Transverse colon (tissue), 4 donors: Measurements from ENCODE around the gene ZNF335. TPM values are rescaled to one million over a fixed set of nuclear protein-coding genes. Genes with fewer than 3 reads are reported as not detected.

Experiments used
- DNase-seq: peaks from one replicate; pipeline ENCODE4 v3.0.0-alpha.2; 2019
- H3K27ac ChIP-seq, 4 donors: fragments of 200-600 bp; sonication (generic); 2 replicates each; pipeline ENCODE4 v1.5.1; 2016 to 2018; ENCODE audit warnings: inconsistent platforms in 4 of 4
- H3K27me3 ChIP-seq: fragments of 200-600 bp; sonication (generic); 2 replicates; pipeline ENCODE4 v1.5.1; 2017; ENCODE audit warnings: inconsistent platforms
- H3K36me3 ChIP-seq, 4 donors: fragments of 200-600 bp; sonication (generic); 2 replicates each; pipeline ENCODE4 v1.5.1; 2017 to 2019; ENCODE audit warnings: inconsistent platforms in 4 of 4
- H3K4me1 ChIP-seq, 4 donors: fragments of 200-600 bp; sonication (generic); 2 replicates each; pipeline ENCODE4 v1.5.1; 2017 to 2020; ENCODE audit warnings: inconsistent platforms in 4 of 4
- H3K4me3 ChIP-seq, 4 donors: fragments of 200-600 bp; sonication (generic); 1 replicate in 1 of 4; 2 replicates in 3 of 4; pipeline versions ENCODE4 v1.5.1 to v1.6.1; 2017 to 2019; ENCODE audit warnings: inconsistent platforms in 4 of 4
- H3K9me3 ChIP-seq, 2 donors: fragments of 200-600 bp; sonication (generic); 2 replicates each; pipeline ENCODE4 v1.5.1; 2017 to 2019; ENCODE audit warnings: inconsistent platforms in 2 of 2
- CTCF ChIP-seq, 5 experiments: fragments of 200-600 bp in 3 of 5; fragments of 450-650 bp in 2 of 5; sonication (generic) in 3 of 5; IDR thresholded peaks; 1 replicate in 2 of 5; 2 replicates in 3 of 5; pipeline ENCODE4 v1.5.1; 2016 to 2017; ENCODE audit warnings: antibody characterized with exemption in 5 of 5, inconsistent platforms in 3 of 5, mild to moderate bottlenecking in 2 of 5, moderate library complexity in 1 of 5
- EP300 ChIP-seq: sonication (generic); formaldehyde crosslinking; IDR thresholded peaks from one replicate; pipeline ENCODE4 v1.6.1; 2017; ENCODE audit warnings: antibody characterized with exemption, low read depth
- POLR2A ChIP-seq: fragments of 450-650 bp; IDR thresholded peaks from one replicate; pipeline ENCODE4 v1.6.1; 2016; ENCODE audit warnings: antibody characterized with exemption, mild to moderate bottlenecking, moderate library complexity
- POLR2AphosphoS5 ChIP-seq, 3 donors: sonication (generic); formaldehyde crosslinking; IDR thresholded peaks; one replicate each; pipeline ENCODE4 v1.6.1; 2016; ENCODE audit warnings: antibody characterized with exemption in 3 of 3
- WGBS, 2 donors: methylation state at CpG; one replicate each; pipeline ENCODE4 v1.1.5; 2018; ENCODE audit warnings: low coverage in 1 of 2; 5-methylcytosine and 5-hydroxymethylcytosine counted together
- in situ Hi-C, 4 donors: fragments of 200-750 bp; cut with MboI; loops; one replicate each; pipeline versions ENCODE4 v1.15.0 to v1.15.1; 2017; ENCODE audit warnings: low sequenced_read_pairs in 3 of 4, low pct_ligation_motif_present in 1 of 4, low pct_unique_long_range_greater_than_20kb in 1 of 4
- intact Hi-C: fragments of 100-400 bp; cut with DNase I; formaldehyde crosslinking; loops from one replicate; pipeline ENCODE4 v1.15.1; 2023; ENCODE audit warnings: low total_unique reads
- total RNA-seq, 4 donors: library from RNA; depleted of rRNA; stranded (reverse); fragments of >200 nt; gene quantifications; one replicate each; pipeline ENCODE4 v1.1.0, GENCODE V29; 2016

The ZNF335 gene
- total RNA-seq, 4 donors from 2014 or later: 27.0 to 80.0 (median 32.4) TPM

- in situ Hi-C loops: no loop called here
- peak; percentile 60 for DNase-seq
- Histone ChIP-seq H3K4me3 (peak within 1 kb of the TSS; percentile 30 to 61 (median 44)), H3K36me3 (no peaks in the 10 kb centered on the region), H3K9me3 (no peaks in the 10 kb centered on the region), H3K27me3 (no peaks in the 10 kb centered on the region), H3K4me1 (peaks cover 8 to 44% (median 16%) of the 10 kb centered on the region in 4 donors), H3K27ac (peak within 1 kb of the TSS; percentile 82 to 95 (median 89))
- no peak for TF ChIP-seq EP300
- TF ChIP-seq CTCF (IDR thresholded peaks at IDR 0.05): no peak
- peak; percentile 63 for TF ChIP-seq POLR2A
- TF ChIP-seq POLR2AphosphoS5 (IDR thresholded peaks at IDR 0.05): peak; percentile 62 to 72 (median 64)
- 0 to 3% methylated on average over 10 to 41 of the region's 58 CpGs for WGBS, 2 donors
- intact Hi-C loops: no loop called here
Measured at GRCh38 chr20:45911486-45912343, 60.3 kb downstream of the ZNF335 start, which contains the start of gene PLTP. TSS of gene PLTP (minus strand) at chr20:45912155. CDS start at chr20:45911452, 703 bp downstream.

GRCh38 chr20:45910670-45911485, 61.1 kb downstream of the ZNF335 start:
- peak overlapping the region; percentile 30 to 61 (median 44) for H3K4me3 ChIP-seq
- no peaks in the 10 kb centered on the region for H3K27me3 ChIP-seq
- no peaks in the 10 kb centered on the region for H3K9me3 ChIP-seq
- no peaks in the 10 kb centered on the region for H3K36me3 ChIP-seq
- in situ Hi-C loops (no loop called here), intact Hi-C loops (no loop called here)
- WGBS, 2 donors: 2 to 7% methylated on average over 14 to 39 of the region's 43 CpGs
- peaks cover 8 to 44% (median 16%) of the 10 kb centered on the region in 4 donors for H3K4me1 ChIP-seq
- peak; percentile 97 for DNase-seq
- TF ChIP-seq POLR2A (peak; percentile 63), POLR2AphosphoS5 (IDR thresholded peaks at IDR 0.05) (peak; percentile 85 to 92 (median 86)), CTCF (IDR thresholded peaks at IDR 0.05) (no peak), EP300 (no peak)
- peak overlapping the region; percentile 82 to 95 (median 89) for H3K27ac ChIP-seq

- intact Hi-C loops (no loop called here), in situ Hi-C loops (no loop called here)
- H3K4me3 ChIP-seq: peak overlapping the region in 1 of 4 donors; percentile 61
- WGBS, 2 donors: 86 to 91% methylated on average over 13 to 22 of the region's 22 CpGs
- H3K36me3 ChIP-seq: no peaks in the 10 kb centered on the region
- TF ChIP-seq CTCF (IDR thresholded peaks at IDR 0.05) (no peak), EP300 (no peak), POLR2AphosphoS5 (IDR thresholded peaks at IDR 0.05) (no peak), POLR2A (no peak)
- peak overlapping the region; percentile 82 to 95 (median 89) for H3K27ac ChIP-seq
- H3K4me1 ChIP-seq: peaks cover 8 to 40% (median 16%) of the 10 kb centered on the region in 4 donors
- H3K9me3 ChIP-seq: no peaks in the 10 kb centered on the region
- H3K27me3 ChIP-seq: no peaks in the 10 kb centered on the region
- no peak for DNase-seq
Measured at GRCh38 chr20:45909817-45910669, 62.0 kb downstream of the ZNF335 start.
